ENCODE results near the gene USP7. TPM values are rescaled to one million over a fixed set of nuclear protein-coding genes. Genes with fewer than 3 reads are reported as not detected.

The USP7 gene
- total and polyA plus RNA-seq, 4 donors = 13.7 to 85.6 (median 37.7) TPM

DNA sequence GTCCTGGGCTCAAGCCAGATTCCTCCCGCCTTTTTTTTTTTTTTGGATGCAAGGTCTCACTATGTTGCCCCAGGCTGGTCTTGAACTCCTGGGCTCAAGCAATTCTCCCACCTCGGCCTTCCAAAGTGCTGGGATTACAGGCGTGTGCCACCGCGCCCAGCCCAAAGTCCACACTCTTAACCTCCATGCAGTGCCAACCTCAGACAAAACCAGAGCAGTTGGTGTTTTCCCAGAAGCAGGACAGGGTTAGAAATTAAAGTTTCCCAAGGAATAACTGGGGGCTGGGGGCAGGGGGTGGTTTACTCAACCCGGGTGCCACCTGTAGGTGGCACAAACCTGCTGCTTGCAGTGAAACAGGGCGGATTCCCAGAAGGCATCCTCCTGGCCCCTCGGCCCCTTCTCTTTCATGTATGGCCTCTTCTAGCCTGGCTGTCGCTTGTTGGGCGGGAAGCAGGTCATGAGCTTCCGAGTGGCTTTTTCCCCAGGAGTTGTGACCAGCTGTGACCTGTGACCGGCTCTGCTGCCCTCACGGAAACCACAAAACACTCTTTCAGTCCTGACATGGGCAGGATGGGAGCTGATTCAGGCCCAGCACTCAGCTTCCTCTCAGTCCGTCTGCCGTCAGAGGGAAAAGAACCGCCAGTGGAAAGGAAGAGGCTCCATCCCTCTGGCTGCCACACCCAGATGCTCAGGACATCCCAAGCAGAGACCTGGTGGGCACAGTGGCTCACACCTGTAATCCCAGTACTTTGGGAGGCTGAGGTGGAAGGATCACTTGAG lies 25.6 kb upstream of the USP7 start:
- no peak overlapping the region for H3K4me3 ChIP-seq (ENCODE audit: low read depth in 1 of 3, low read length in 3 of 3)
- H3K9ac ChIP-seq (ENCODE audit: low read depth in 1 of 2, low read length in 2 of 2) = no peak overlapping the region
- TF ChIP-seq HNF4A (conservative IDR thresholded peaks at IDR 0.05) (peak; percentile 31 to 46), ATF3 (IDR thresholded peaks at IDR 0.05) (no peak)
- H3K9me3 ChIP-seq (ENCODE audit: control insufficient read depth in 4 of 4, low read length in 3 of 4) = no peaks in the 10 kb centered on the region
- no peak overlapping the region for H3K27ac ChIP-seq (ENCODE audit: low read depth in 1 of 2, low read length in 2 of 2)
- no peak for DNase-seq (ENCODE audit: low spot score)
- no peaks in the 10 kb centered on the region for H3K36me3 ChIP-seq (ENCODE audit: control insufficient read depth in 4 of 4, insufficient read depth in 3 of 4, low read depth in 1 of 4, low read length in 3 of 4)
- no peaks in the 10 kb centered on the region for H3K27me3 ChIP-seq (ENCODE audit: control insufficient read depth in 4 of 4, insufficient read depth in 4 of 4, low read length in 3 of 4)
- WGBS = 58% methylated on average over 16 of the region's 16 CpGs
- peaks cover 0 to 4% (median 0%) of the 10 kb centered on the region in 4 donors for H3K4me1 ChIP-seq (ENCODE audit: control insufficient read depth in 4 of 4, insufficient read depth in 4 of 4, low read length in 3 of 4)

DNA sequence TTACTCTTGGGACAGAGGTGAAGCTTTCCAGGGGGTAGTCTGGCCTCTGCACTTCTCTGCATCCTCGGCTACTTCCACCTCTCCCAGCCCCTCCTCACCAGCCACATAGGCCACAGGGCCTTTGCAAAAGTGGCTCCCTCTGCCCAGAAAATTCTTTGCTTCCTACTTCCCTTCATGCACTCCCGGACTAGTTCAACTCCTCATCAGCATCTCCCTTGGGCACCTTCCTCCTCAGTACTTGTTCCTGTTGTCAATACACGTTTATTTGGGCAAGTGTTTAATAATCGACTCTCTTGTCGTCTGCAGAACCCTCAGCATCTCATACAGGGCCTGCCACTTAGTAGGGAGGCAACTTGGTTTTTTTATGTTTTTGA lies 23.1 kb upstream of the USP7 start:
- TF ChIP-seq, protein P1, sequence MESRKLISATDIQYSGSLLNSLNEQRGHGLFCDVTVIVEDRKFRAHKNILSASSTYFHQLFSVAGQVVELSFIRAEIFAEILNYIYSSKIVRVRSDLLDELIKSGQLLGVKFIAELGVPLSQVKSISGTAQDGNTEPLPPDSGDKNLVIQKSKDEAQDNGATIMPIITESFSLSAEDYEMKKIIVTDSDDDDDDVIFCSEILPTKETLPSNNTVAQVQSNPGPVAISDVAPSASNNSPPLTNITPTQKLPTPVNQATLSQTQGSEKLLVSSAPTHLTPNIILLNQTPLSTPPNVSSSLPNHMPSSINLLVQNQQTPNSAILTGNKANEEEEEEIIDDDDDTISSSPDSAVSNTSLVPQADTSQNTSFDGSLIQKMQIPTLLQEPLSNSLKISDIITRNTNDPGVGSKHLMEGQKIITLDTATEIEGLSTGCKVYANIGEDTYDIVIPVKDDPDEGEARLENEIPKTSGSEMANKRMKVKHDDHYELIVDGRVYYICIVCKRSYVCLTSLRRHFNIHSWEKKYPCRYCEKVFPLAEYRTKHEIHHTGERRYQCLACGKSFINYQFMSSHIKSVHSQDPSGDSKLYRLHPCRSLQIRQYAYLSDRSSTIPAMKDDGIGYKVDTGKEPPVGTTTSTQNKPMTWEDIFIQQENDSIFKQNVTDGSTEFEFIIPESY (IDR thresholded peaks at IDR 0.05) = no peak
- TF ChIP-seq HNF4G (IDR thresholded peaks at IDR 0.05) (no peak), EGR1 (IDR thresholded peaks at IDR 0.05; ENCODE audit: low read depth in 2 of 2) (no peak), SP1 (IDR thresholded peaks at IDR 0.05) (no peak), RXRA (IDR thresholded peaks at IDR 0.05) (no peak), FOXA2 (IDR thresholded peaks at IDR 0.05) (no peak), JUND (IDR thresholded peaks at IDR 0.05) (no peak)
- TF ChIP-seq, protein P2, sequence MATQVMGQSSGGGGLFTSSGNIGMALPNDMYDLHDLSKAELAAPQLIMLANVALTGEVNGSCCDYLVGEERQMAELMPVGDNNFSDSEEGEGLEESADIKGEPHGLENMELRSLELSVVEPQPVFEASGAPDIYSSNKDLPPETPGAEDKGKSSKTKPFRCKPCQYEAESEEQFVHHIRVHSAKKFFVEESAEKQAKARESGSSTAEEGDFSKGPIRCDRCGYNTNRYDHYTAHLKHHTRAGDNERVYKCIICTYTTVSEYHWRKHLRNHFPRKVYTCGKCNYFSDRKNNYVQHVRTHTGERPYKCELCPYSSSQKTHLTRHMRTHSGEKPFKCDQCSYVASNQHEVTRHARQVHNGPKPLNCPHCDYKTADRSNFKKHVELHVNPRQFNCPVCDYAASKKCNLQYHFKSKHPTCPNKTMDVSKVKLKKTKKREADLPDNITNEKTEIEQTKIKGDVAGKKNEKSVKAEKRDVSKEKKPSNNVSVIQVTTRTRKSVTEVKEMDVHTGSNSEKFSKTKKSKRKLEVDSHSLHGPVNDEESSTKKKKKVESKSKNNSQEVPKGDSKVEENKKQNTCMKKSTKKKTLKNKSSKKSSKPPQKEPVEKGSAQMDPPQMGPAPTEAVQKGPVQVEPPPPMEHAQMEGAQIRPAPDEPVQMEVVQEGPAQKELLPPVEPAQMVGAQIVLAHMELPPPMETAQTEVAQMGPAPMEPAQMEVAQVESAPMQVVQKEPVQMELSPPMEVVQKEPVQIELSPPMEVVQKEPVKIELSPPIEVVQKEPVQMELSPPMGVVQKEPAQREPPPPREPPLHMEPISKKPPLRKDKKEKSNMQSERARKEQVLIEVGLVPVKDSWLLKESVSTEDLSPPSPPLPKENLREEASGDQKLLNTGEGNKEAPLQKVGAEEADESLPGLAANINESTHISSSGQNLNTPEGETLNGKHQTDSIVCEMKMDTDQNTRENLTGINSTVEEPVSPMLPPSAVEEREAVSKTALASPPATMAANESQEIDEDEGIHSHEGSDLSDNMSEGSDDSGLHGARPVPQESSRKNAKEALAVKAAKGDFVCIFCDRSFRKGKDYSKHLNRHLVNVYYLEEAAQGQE (IDR thresholded peaks at IDR 0.05) = no peak
- TF ChIP-seq, protein P3, sequence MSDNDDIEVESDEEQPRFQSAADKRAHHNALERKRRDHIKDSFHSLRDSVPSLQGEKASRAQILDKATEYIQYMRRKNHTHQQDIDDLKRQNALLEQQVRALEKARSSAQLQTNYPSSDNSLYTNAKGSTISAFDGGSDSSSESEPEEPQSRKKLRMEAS (IDR thresholded peaks at IDR 0.05) = no peak
- Histone ChIP-seq H3K36me3 (ENCODE audit: control insufficient read depth in 4 of 4, insufficient read depth in 3 of 4, low read depth in 1 of 4, low read length in 3 of 4) (no peaks in the 10 kb centered on the region), H3K27me3 (ENCODE audit: control insufficient read depth in 4 of 4, insufficient read depth in 4 of 4, low read length in 3 of 4) (no peaks in the 10 kb centered on the region), H3K9me3 (ENCODE audit: control insufficient read depth in 4 of 4, low read length in 3 of 4) (no peaks in the 10 kb centered on the region), H3K4me1 (ENCODE audit: control insufficient read depth in 4 of 4, insufficient read depth in 4 of 4, low read length in 3 of 4) (peaks cover 0 to 4% (median 0%) of the 10 kb centered on the region in 4 donors), H3K4me3 (ENCODE audit: low read depth in 1 of 3, low read length in 3 of 3) (no peak overlapping the region), H3K27ac (ENCODE audit: low read depth in 1 of 2, low read length in 2 of 2) (no peak overlapping the region), H3K9ac (ENCODE audit: low read depth in 1 of 2, low read length in 2 of 2) (no peak overlapping the region)
- 80% methylated on average over 5 of the region's 5 CpGs for WGBS
- no peak for DNase-seq (ENCODE audit: low spot score)

DNA sequence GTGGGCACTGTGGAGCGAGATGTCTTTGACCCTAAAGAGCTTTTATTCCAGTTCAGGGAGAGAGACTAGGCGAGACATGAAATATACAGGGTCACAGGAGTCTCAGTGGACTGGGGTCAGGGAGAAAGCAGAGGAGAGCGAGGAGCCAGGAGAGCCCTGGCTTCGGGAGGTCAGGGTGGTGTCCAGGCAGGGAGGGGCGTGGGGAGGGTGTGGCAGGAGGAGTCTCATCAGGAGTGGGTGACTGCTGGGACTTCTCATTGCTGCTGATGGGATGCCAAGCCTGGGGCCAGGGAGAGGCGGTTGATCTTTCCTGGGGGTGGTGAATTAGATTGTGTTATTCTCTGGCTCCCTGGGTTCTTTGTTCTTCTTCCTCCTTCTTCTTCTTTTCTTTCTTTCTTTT lies 22.4 kb upstream of the USP7 start:
- Histone ChIP-seq H3K4me1 (ENCODE audit: control insufficient read depth in 4 of 4, insufficient read depth in 4 of 4, low read length in 3 of 4) (peaks cover 0 to 4% (median 0%) of the 10 kb centered on the region in 4 donors), H3K9me3 (ENCODE audit: control insufficient read depth in 4 of 4, low read length in 3 of 4) (no peaks in the 10 kb centered on the region), H3K4me3 (ENCODE audit: low read depth in 1 of 3, low read length in 3 of 3) (no peak overlapping the region), H3K27ac (ENCODE audit: low read depth in 1 of 2, low read length in 2 of 2) (no peak overlapping the region), H3K36me3 (ENCODE audit: control insufficient read depth in 4 of 4, insufficient read depth in 3 of 4, low read depth in 1 of 4, low read length in 3 of 4) (no peaks in the 10 kb centered on the region), H3K9ac (ENCODE audit: low read depth in 1 of 2, low read length in 2 of 2) (no peak overlapping the region), H3K27me3 (ENCODE audit: control insufficient read depth in 4 of 4, insufficient read depth in 4 of 4, low read length in 3 of 4) (no peaks in the 10 kb centered on the region)
- WGBS = 86% methylated on average over 6 of the region's 6 CpGs
- no peak for DNase-seq (ENCODE audit: low spot score)
- no peak for TF ChIP-seq ATF3 (IDR thresholded peaks at IDR 0.05)
- TF ChIP-seq, protein P3 (IDR thresholded peaks at IDR 0.05) = no peak
- TF ChIP-seq, protein P1 (IDR thresholded peaks at IDR 0.05) = no peak
- no peak for TF ChIP-seq TAF1 (conservative IDR thresholded peaks at IDR 0.05)
- no peak for TF ChIP-seq EGR1 (IDR thresholded peaks at IDR 0.05; ENCODE audit: low read depth in 2 of 2)
- no peak for TF ChIP-seq RXRA (IDR thresholded peaks at IDR 0.05)
- TF ChIP-seq, protein P2 (IDR thresholded peaks at IDR 0.05) = no peak
- no peak for TF ChIP-seq SP1 (IDR thresholded peaks at IDR 0.05)
- no peak for TF ChIP-seq JUND (IDR thresholded peaks at IDR 0.05)
- no peak for TF ChIP-seq FOXA2 (IDR thresholded peaks at IDR 0.05)
